Measurements from ENCODE around the gene CGB1. TPM values are rescaled to one million over a fixed set of nuclear protein-coding genes. Genes with fewer than 3 reads are reported as not detected.

The CGB1 gene
- total and polyA plus RNA-seq, 2 of the 8 experiments (the other 6 are each of a cell fraction or from before 2014, with no cell fraction given), result not detected

GRCh38 chr19:49071860-49072547, 35.3 kb upstream of the CGB1 start (continued):
- no peak for TF ChIP-seq FOSL1 (IDR thresholded peaks at IDR 0.05; ENCODE audit: insufficient read depth, low read depth, low read length)
- TF ChIP-seq RXRA (IDR thresholded peaks at IDR 0.05; ENCODE audit: insufficient read depth, low read depth, low read length), result no peak
- TF ChIP-seq GABPA (IDR thresholded peaks at IDR 0.05; ENCODE audit: borderline replicate concordance, insufficient read depth, low read length), result no peak
- TF ChIP-seq BACH1 (IDR thresholded peaks at IDR 0.05; ENCODE audit: low read length), result no peak
- TF ChIP-seq MAFK (IDR thresholded peaks at IDR 0.05; ENCODE audit: low read depth, low read length), result no peak
- TF ChIP-seq SUZ12 (IDR thresholded peaks at IDR 0.05; ENCODE audit: low read length), result peak; percentile 41
- peak; percentile 72 for TF ChIP-seq KDM4A (IDR thresholded peaks at IDR 0.05; ENCODE audit: low read depth, low read length, severe bottlenecking)
- TF ChIP-seq RFX5 (IDR thresholded peaks at IDR 0.05; ENCODE audit: borderline replicate concordance, low read depth, low read length), result no peak
- 0 out of 2 replicates have a peak, but pooled peaks have one; percentile 17 for TF ChIP-seq PHF8 (conservative IDR thresholded peaks at IDR 0.05; ENCODE audit: low read depth, low read length)
- no peak for TF ChIP-seq RAD21 (IDR thresholded peaks at IDR 0.05 in 1 of 2, conservative IDR thresholded peaks at IDR 0.05 in 1 of 2; ENCODE audit: low read depth in 2 of 2, low read length in 2 of 2)
- TF ChIP-seq RNF2 (IDR thresholded peaks at IDR 0.05; ENCODE audit: borderline replicate concordance, low read depth, low read length, missing control alignments, poor library complexity, severe bottlenecking), result peak; percentile 61
- no peak for TF ChIP-seq ASH2L (IDR thresholded peaks at IDR 0.05; ENCODE audit: low read length)
- no peak for TF ChIP-seq SRF (IDR thresholded peaks at IDR 0.05; ENCODE audit: low read depth, low read length)
- peak; percentile 64; the same call in 1 of the 2 replicates for TF ChIP-seq EGR1 (IDR thresholded peaks at IDR 0.05; ENCODE audit: borderline replicate concordance, low read depth, low read length)
- TF ChIP-seq BRCA1 (IDR thresholded peaks at IDR 0.05; ENCODE audit: low read depth, low read length), result no peak
- no peak for TF ChIP-seq SIRT6 (IDR thresholded peaks at IDR 0.05; ENCODE audit: low read length)
- no peak for TF ChIP-seq SP2 (IDR thresholded peaks at IDR 0.05; ENCODE audit: low read length)

Data from H1 (cell line).